ENCODE data around the gene ATP2A1.
"Not testable (repeated sequence)": the region's sequence is repeated elsewhere in the genome, so short reads cannot be mapped to it uniquely, and the experiment has no call there.

The ATP2A1 gene

DNA sequence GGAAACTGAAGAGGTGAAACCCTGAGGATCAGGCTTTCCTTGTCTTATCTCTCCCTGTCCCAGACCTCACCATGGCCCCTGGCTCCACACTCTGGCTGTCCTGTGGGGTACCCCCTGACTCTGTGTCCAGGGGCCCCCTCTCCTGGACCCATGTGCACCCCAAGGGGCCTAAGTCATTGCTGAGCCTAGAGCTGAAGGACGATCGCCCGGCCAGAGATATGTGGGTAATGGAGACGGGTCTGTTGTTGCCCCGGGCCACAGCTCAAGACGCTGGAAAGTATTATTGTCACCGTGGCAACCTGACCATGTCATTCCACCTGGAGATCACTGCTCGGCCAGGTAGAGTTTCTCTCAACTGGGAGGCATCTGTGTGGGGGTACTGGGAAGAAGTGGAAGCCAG, 54.9 kb downstream of the ATP2A1 start:
- TF ChIP-seq L3MBTL2 (conservative IDR thresholded peaks at IDR 0.05) = no peak
- no peak for TF ChIP-seq SUZ12 (IDR thresholded peaks at IDR 0.05)
- no peak for TF ChIP-seq TARDBP (IDR thresholded peaks at IDR 0.05)
- TF ChIP-seq, protein P1, sequence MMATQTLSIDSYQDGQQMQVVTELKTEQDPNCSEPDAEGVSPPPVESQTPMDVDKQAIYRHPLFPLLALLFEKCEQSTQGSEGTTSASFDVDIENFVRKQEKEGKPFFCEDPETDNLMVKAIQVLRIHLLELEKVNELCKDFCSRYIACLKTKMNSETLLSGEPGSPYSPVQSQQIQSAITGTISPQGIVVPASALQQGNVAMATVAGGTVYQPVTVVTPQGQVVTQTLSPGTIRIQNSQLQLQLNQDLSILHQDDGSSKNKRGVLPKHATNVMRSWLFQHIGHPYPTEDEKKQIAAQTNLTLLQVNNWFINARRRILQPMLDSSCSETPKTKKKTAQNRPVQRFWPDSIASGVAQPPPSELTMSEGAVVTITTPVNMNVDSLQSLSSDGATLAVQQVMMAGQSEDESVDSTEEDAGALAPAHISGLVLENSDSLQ (IDR thresholded peaks at IDR 0.05) = no peak
- TF ChIP-seq FOXA1 (IDR thresholded peaks at IDR 0.05) = no peak
- TF ChIP-seq BHLHE40 (IDR thresholded peaks at IDR 0.05; ENCODE audit: borderline replicate concordance) = no peak
- TF ChIP-seq SP1 (IDR thresholded peaks at IDR 0.05) = no peak
- no peak for TF ChIP-seq ARNT (IDR thresholded peaks at IDR 0.05)
- TF ChIP-seq LEF1 (IDR thresholded peaks at IDR 0.05; ENCODE audit: borderline replicate concordance) = no peak
- no peak for DNase-seq (ENCODE audit: extremely low spot score)
- POLR2A ChIA-PET = interaction anchor here (0.7 to 1.3 kb wide), 3 partner anchors 71 to 109 kb away, joined by 3 read pairs; no protein-coding TSS in a partner anchor

DNA sequence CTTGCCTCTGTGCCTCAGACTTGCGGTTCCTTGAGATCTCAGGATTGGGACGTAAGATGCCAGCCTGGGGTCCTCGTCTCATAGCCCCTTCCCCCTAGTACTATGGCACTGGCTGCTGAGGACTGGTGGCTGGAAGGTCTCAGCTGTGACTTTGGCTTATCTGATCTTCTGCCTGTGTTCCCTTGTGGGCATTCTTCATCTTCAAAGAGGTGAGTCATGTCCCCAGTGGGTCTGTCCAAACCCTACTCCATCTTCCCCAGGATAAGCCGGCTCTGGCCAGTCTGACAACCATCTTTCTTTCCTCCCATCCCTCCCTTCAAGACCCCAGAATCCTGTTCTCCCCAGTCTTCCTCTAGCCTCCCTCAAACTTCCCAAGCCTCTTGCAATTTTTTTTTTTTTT, 57.1 kb downstream of the ATP2A1 start:
- CTCF ChIA-PET = interaction anchor here (0.9 to 2.6 kb wide), 2 partner anchors 10 to 15 kb away, joined by 3 to 15 read pairs; partner anchors contain the start of gene NFATC2IP
- TF ChIP-seq ZNF384 (IDR thresholded peaks at IDR 0.05) (no peak), ARNT (IDR thresholded peaks at IDR 0.05) (no peak), NFRKB (IDR thresholded peaks at IDR 0.05) (no peak), SUZ12 (IDR thresholded peaks at IDR 0.05) (no peak), TARDBP (IDR thresholded peaks at IDR 0.05) (no peak), ELF4 (IDR thresholded peaks at IDR 0.05) (no peak), CTBP1 (IDR thresholded peaks at IDR 0.05; ENCODE audit: borderline replicate concordance) (no peak), HDGF (IDR thresholded peaks at IDR 0.05; ENCODE audit: borderline replicate concordance) (no peak), LEF1 (IDR thresholded peaks at IDR 0.05; ENCODE audit: borderline replicate concordance) (no peak), BHLHE40 (IDR thresholded peaks at IDR 0.05; ENCODE audit: borderline replicate concordance) (no peak), L3MBTL2 (conservative IDR thresholded peaks at IDR 0.05) (no peak), SP1 (IDR thresholded peaks at IDR 0.05) (no peak), FOXK2 (IDR thresholded peaks at IDR 0.05) (no peak), FOXA1 (IDR thresholded peaks at IDR 0.05) (no peak), FOXM1 (IDR thresholded peaks at IDR 0.05; ENCODE audit: borderline replicate concordance) (no peak)
- TF ChIP-seq, protein P1 (IDR thresholded peaks at IDR 0.05) = no peak
- DNase-seq (ENCODE audit: extremely low spot score) = no peak
- POLR2A ChIA-PET = interaction anchor here (1.8 to 2.7 kb wide), 3 partner anchors 9 to 55 kb away, joined by 5 to 16 read pairs (median 6); partner anchors contain the start of gene RABEP2

More for the DNA sequence above, 54.9 kb downstream of the ATP2A1 start:
- CTCF ChIA-PET = no interaction called here

- CTCF ChIA-PET = interaction anchor here (0.9 to 2.6 kb wide), 2 partner anchors 9 to 69 kb away, joined by 3 to 15 read pairs; no protein-coding TSS in a partner anchor
- peak; percentile 98 for DNase-seq (ENCODE audit: extremely low spot score)
- POLR2A ChIA-PET = interaction anchor here (0.6 to 2.7 kb wide), 14 partner anchors 9 to 115 kb away, joined by 3 to 16 read pairs (median 4); partner anchors contain the start of genes ATXN2L, NFATC2IP, RABEP2 and SH2B1
- TF ChIP-seq L3MBTL2 (conservative IDR thresholded peaks at IDR 0.05) = peak; percentile 78
- TF ChIP-seq ARNT (IDR thresholded peaks at IDR 0.05) = no peak
Measured at GRCh38 chr16:28935924-28936783, 57.9 kb downstream of the ATP2A1 start.

GRCh38 chr16:28936784-28937155, 58.5 kb downstream of the ATP2A1 start:
- POLR2A ChIA-PET = interaction anchor here (0.6 to 2.7 kb wide), 14 partner anchors 8 to 115 kb away, joined by 3 to 16 read pairs (median 4); partner anchors contain the start of genes ATXN2L, NFATC2IP, RABEP2 and SH2B1
- TF ChIP-seq NFRKB (IDR thresholded peaks at IDR 0.05) (no peak), ELF4 (IDR thresholded peaks at IDR 0.05) (no peak), ZNF384 (IDR thresholded peaks at IDR 0.05) (no peak), ARNT (IDR thresholded peaks at IDR 0.05) (no peak), TARDBP (IDR thresholded peaks at IDR 0.05) (no peak), FOXM1 (IDR thresholded peaks at IDR 0.05; ENCODE audit: borderline replicate concordance) (no peak), HDGF (IDR thresholded peaks at IDR 0.05; ENCODE audit: borderline replicate concordance) (no peak), LEF1 (IDR thresholded peaks at IDR 0.05; ENCODE audit: borderline replicate concordance) (no peak)
- TF ChIP-seq, protein P1 (IDR thresholded peaks at IDR 0.05) = no peak
- CTCF ChIA-PET = interaction anchor here (0.7 to 2.6 kb wide), 3 partner anchors 8 to 70 kb away, joined by 3 to 15 read pairs (median 3); partner anchors contain the start of gene NFATC2IP
- DNase-seq (ENCODE audit: extremely low spot score) = no peak

GRCh38 chr16:28937222-28937876, 59.1 kb downstream of the ATP2A1 start:
- ChIA-PET POLR2A (interaction anchor here (1.5 to 2.7 kb wide), 3 partner anchors 11 to 116 kb away, joined by 3 to 16 read pairs (median 9); partner anchors contain the start of genes NFATC2IP and RABEP2), CTCF (interaction anchor here (0.7 to 2.6 kb wide), 2 partner anchors 8 to 13 kb away, joined by 3 to 15 read pairs; partner anchors contain the start of gene NFATC2IP)
- no peak for TF ChIP-seq TARDBP (IDR thresholded peaks at IDR 0.05)
- TF ChIP-seq ZNF384 (IDR thresholded peaks at IDR 0.05) = no peak
- TF ChIP-seq CTBP1 (IDR thresholded peaks at IDR 0.05; ENCODE audit: borderline replicate concordance) = no peak
- DNase-seq (ENCODE audit: extremely low spot score) = no peak

- no peak for DNase-seq (ENCODE audit: extremely low spot score)
- POLR2A ChIA-PET = interaction anchor here (0.9 kb wide), 1 partner anchor 92 kb away, joined by 3 read pairs; the partner anchor contains the start of gene TUFM
- TF ChIP-seq, protein P1 (IDR thresholded peaks at IDR 0.05) = no peak
- TF ChIP-seq HDGF (IDR thresholded peaks at IDR 0.05; ENCODE audit: borderline replicate concordance) (no peak), FOXM1 (IDR thresholded peaks at IDR 0.05; ENCODE audit: borderline replicate concordance) (no peak), ARNT (IDR thresholded peaks at IDR 0.05) (no peak), CTBP1 (IDR thresholded peaks at IDR 0.05; ENCODE audit: borderline replicate concordance) (no peak), FOXK2 (IDR thresholded peaks at IDR 0.05) (no peak), NFRKB (IDR thresholded peaks at IDR 0.05) (no peak), BHLHE40 (IDR thresholded peaks at IDR 0.05; ENCODE audit: borderline replicate concordance) (no peak), L3MBTL2 (conservative IDR thresholded peaks at IDR 0.05) (no peak), ZNF384 (IDR thresholded peaks at IDR 0.05) (no peak), TARDBP (IDR thresholded peaks at IDR 0.05) (no peak), LEF1 (IDR thresholded peaks at IDR 0.05; ENCODE audit: borderline replicate concordance) (no peak), SP1 (IDR thresholded peaks at IDR 0.05) (no peak), FOXA1 (IDR thresholded peaks at IDR 0.05) (no peak), ELF4 (IDR thresholded peaks at IDR 0.05) (no peak)
- CTCF ChIA-PET = no interaction called here
Measured at GRCh38 chr16:28938721-28939120, 60.4 kb downstream of the ATP2A1 start.

DNA sequence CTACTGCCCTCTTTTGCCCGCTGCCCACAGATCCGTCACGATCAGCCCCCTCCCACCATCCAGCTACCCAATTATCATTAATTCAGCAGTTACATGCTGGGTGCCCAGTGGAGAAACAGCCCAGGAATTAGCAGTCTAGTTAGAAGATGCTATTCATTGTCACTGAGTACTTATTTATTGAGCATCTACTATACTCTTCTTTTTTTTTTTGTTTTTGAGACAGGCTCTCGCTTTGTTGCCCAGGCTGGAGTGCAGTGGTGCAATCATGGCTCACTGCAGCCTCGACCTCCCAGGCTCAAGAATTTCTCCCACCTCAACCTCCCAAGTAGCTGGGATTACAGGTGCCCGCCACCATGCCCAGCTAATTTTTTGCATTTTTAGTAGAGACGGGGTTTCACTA, 61.5 kb downstream of the ATP2A1 start:
- DNase-seq (ENCODE audit: extremely low spot score); CTCF ChIA-PET: not testable (repeated sequence)
- POLR2A ChIA-PET = interaction anchor here (0.9 kb wide), 1 partner anchor 93 kb away, joined by 3 read pairs; the partner anchor contains the start of gene TUFM

Data from HEK293T (cell line).